Epidermal melanocyte (primary cell): ENCODE results near the gene IFNGR1.
"Not testable (repeated sequence)": the region's sequence is repeated elsewhere in the genome, so short reads cannot be mapped to it uniquely, and the experiment has no call there.

Experiments used
- DNase-seq: peaks from one replicate; pipeline ENCODE4 v3.0.0; 2011; ENCODE audit warnings: low spot score; ENCODE audit not compliant: insufficient read length

IFNGR1 gene

GRCh38 chr6:137213813-137214212 lies 5.4 kb downstream of the IFNGR1 start:
- DNase-seq: no peak

- DNase-seq: no peak
These were observed 5.8 kb downstream of the IFNGR1 start for GRCh38 chr6:137213331-137213740.

- DNase-seq: no peak
These were observed 7.3 kb downstream of the IFNGR1 start for GRCh38 chr6:137211910-137212309.

GRCh38 chr6:137210903-137211302 lies 8.3 kb downstream of the IFNGR1 start:
- DNase-seq: no peak

GRCh38 chr6:137208279-137208678 lies 10.9 kb downstream of the IFNGR1 start:
- no peak for DNase-seq

GRCh38 chr6:137207457-137207856 lies 11.7 kb downstream of the IFNGR1 start:
- DNase-seq: not testable (repeated sequence)

- DNase-seq: no peak
These were observed 12.6 kb downstream of the IFNGR1 start for GRCh38 chr6:137206577-137206976.

GRCh38 chr6:137203256-137203655 lies 15.9 kb downstream of the IFNGR1 start:
- DNase-seq: no peak

GRCh38 chr6:137202078-137202477 lies 17.1 kb downstream of the IFNGR1 start:
- no peak for DNase-seq

- DNase-seq: no peak
These were observed 18.2 kb downstream of the IFNGR1 start for GRCh38 chr6:137201006-137201405.

GRCh38 chr6:137200288-137200687 lies 18.9 kb downstream of the IFNGR1 start:
- no peak for DNase-seq

GRCh38 chr6:137197684-137198645 lies 21.2 kb downstream of the IFNGR1 start:
- DNase-seq: no peak

- no peak for DNase-seq
These were observed 25.7 kb downstream of the IFNGR1 start for GRCh38 chr6:137193256-137194070.

- no peak for DNase-seq
These were observed 26.4 kb downstream of the IFNGR1 start for GRCh38 chr6:137192821-137193220.

GRCh38 chr6:137191670-137192069 lies 27.5 kb downstream of the IFNGR1 start:
- no peak for DNase-seq

GRCh38 chr6:137191236-137191635 lies 27.9 kb downstream of the IFNGR1 start:
- no peak for DNase-seq

GRCh38 chr6:137190583-137191094 lies 28.5 kb downstream of the IFNGR1 start:
- no peak for DNase-seq

- DNase-seq: no peak
These were observed 30.3 kb downstream of the IFNGR1 start for GRCh38 chr6:137188855-137189254.

GRCh38 chr6:137185290-137185689 lies 33.9 kb downstream of the IFNGR1 start:
- no peak for DNase-seq

GRCh38 chr6:137182654-137183073 lies 36.5 kb downstream of the IFNGR1 start:
- no peak for DNase-seq

- DNase-seq: no peak
These were observed 37.1 kb downstream of the IFNGR1 start for GRCh38 chr6:137181891-137182653.
